Skeletal muscle tissue (tissue), 4 donors: ENCODE measurements around the gene S100A14. TPM values are rescaled to one million over a fixed set of nuclear protein-coding genes. Genes with fewer than 3 reads are reported as not detected.
A peak's percentile ranks its signal among the peaks of the same experiment; 100 is the strongest.

ENCODE experiments used
- H3K27ac ChIP-seq: one replicate; pipeline ENCODE4 v1.7.0; 2013; ENCODE audit warnings: mild to moderate bottlenecking, low read depth, low read length, inconsistent platforms
- H3K27me3 ChIP-seq, 3 donors: one replicate each; pipeline ENCODE4 v1.7.0; 2013; ENCODE audit warnings: low read length in 3 of 3; ENCODE audit not compliant: control insufficient read depth in 3 of 3, insufficient read depth in 3 of 3
- H3K36me3 ChIP-seq, 3 donors: one replicate each; pipeline ENCODE4 v1.7.0; 2013; ENCODE audit warnings: low read length in 3 of 3; ENCODE audit not compliant: control insufficient read depth in 3 of 3, insufficient read depth in 3 of 3
- H3K4me1 ChIP-seq, 3 donors: one replicate each; pipeline ENCODE4 v1.7.0; 2013; ENCODE audit warnings: low read length in 3 of 3, mild to moderate bottlenecking in 3 of 3; ENCODE audit not compliant: control insufficient read depth in 3 of 3, insufficient read depth in 3 of 3
- H3K4me3 ChIP-seq, 3 donors: one replicate each; pipeline ENCODE4 v1.7.0; 2013; ENCODE audit warnings: low read length in 3 of 3
- H3K9ac ChIP-seq, 3 donors: one replicate each; pipeline ENCODE4 v1.7.0; 2013; ENCODE audit warnings: low read length in 3 of 3, mild to moderate bottlenecking in 3 of 3, moderate library complexity in 2 of 3, low read depth in 1 of 3
- H3K9me3 ChIP-seq, 3 donors: one replicate each; pipeline ENCODE4 v1.7.0; 2013; ENCODE audit warnings: low read length in 3 of 3; ENCODE audit not compliant: control insufficient read depth in 3 of 3
- total RNA-seq: library from RNA; depleted of rRNA; stranded (reverse); fragments of >200 nt; gene quantifications from one replicate; pipeline ENCODE4 v1.2.3, GENCODE V29; 2014
- donor health status: Osteomylitis.

The S100A14 gene
- total RNA-seq, 1 donor from 2014 or later = not detected

GRCh38 chr1:153651771-153652170 lies 35.6 kb upstream of the S100A14 start:
- Histone ChIP-seq H3K9me3 (no peaks in the 10 kb centered on the region), H3K27ac (no peak overlapping the region), H3K4me1 (peaks cover 21 to 30% (median 23%) of the 10 kb centered on the region in 3 donors), H3K9ac (no peak overlapping the region), H3K27me3 (no peaks in the 10 kb centered on the region), H3K36me3 (peaks cover 0 to 2% (median 1%) of the 10 kb centered on the region in 3 donors), H3K4me3 (no peak overlapping the region)

- H3K27ac ChIP-seq = peak overlapping the region; percentile 38
Observed at GRCh38 chr1:153649863-153650235, 33.7 kb upstream of the S100A14 start.

GRCh38 chr1:153649137-153649862 lies 33.2 kb upstream of the S100A14 start:
- peak overlapping the region in 1 of 3 donors; percentile 14 for H3K4me3 ChIP-seq
- H3K27ac ChIP-seq = peak overlapping the region; percentile 38
- H3K36me3 ChIP-seq = peaks cover 14 to 19% (median 16%) of the 10 kb centered on the region in 3 donors
- H3K4me1 ChIP-seq = peaks cover 23 to 32% (median 23%) of the 10 kb centered on the region in 3 donors
- no peaks in the 10 kb centered on the region for H3K27me3 ChIP-seq
- H3K9ac ChIP-seq = peak overlapping the region in 2 of 3 donors; percentile 44 to 55
- no peaks in the 10 kb centered on the region for H3K9me3 ChIP-seq

More at GRCh38 chr1:153649863-153650235, 33.7 kb upstream of the S100A14 start:
- Histone ChIP-seq H3K4me1 (peaks cover 21 to 30% (median 23%) of the 10 kb centered on the region in 3 donors), H3K9ac (peak overlapping the region in 2 of 3 donors; percentile 19 to 44), H3K27me3 (no peaks in the 10 kb centered on the region), H3K9me3 (no peaks in the 10 kb centered on the region), H3K36me3 (peaks cover 11 to 15% (median 13%) of the 10 kb centered on the region in 3 donors), H3K4me3 (peak overlapping the region in 1 of 3 donors; percentile 14)

- Histone ChIP-seq H3K4me1 (peaks cover 31 to 44% (median 32%) of the 10 kb centered on the region in 3 donors), H3K27me3 (no peaks in the 10 kb centered on the region), H3K4me3 (no peak overlapping the region), H3K36me3 (peaks cover 16 to 30% (median 17%) of the 10 kb centered on the region in 3 donors), H3K9ac (peak overlapping the region in 1 of 3 donors; percentile 10), H3K27ac (no peak overlapping the region), H3K9me3 (no peaks in the 10 kb centered on the region)
Observed at GRCh38 chr1:153648000-153648643, 32.0 kb upstream of the S100A14 start.

DNA sequence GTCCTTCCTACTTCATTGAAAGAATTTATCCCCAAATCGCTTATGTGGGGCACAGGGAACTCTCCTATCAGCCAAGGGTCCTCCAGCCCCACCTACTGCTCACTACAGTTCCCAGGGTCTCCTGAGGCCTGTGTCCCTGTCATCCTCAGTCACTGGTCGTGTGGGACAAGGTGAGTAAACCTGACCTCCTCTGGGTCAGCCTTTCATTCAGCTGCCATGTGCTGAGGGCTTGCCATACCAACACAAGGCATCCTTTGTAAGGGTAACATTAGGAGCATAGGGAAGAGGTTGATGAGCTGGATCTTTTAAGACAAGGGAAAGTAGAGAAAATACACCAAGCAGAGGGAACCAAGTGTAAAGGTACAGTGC lies 31.2 kb upstream of the S100A14 start:
- Histone ChIP-seq H3K9ac (no peak overlapping the region), H3K27me3 (no peaks in the 10 kb centered on the region), H3K4me1 (peaks cover 29 to 48% (median 31%) of the 10 kb centered on the region in 3 donors), H3K27ac (peak overlapping the region; percentile 7), H3K4me3 (no peak overlapping the region), H3K36me3 (peaks cover 22 to 38% (median 24%) of the 10 kb centered on the region in 3 donors), H3K9me3 (no peaks in the 10 kb centered on the region)

GRCh38 chr1:153646672-153647345 lies 30.7 kb upstream of the S100A14 start:
- H3K9ac ChIP-seq = no peak overlapping the region
- H3K36me3 ChIP-seq = peaks cover 27 to 43% (median 29%) of the 10 kb centered on the region in 3 donors
- H3K4me1 ChIP-seq = peaks cover 31 to 53% (median 31%) of the 10 kb centered on the region in 3 donors
- H3K27me3 ChIP-seq = no peaks in the 10 kb centered on the region
- peak overlapping the region; percentile 7 for H3K27ac ChIP-seq
- H3K4me3 ChIP-seq = no peak overlapping the region
- H3K9me3 ChIP-seq = no peaks in the 10 kb centered on the region

DNA sequence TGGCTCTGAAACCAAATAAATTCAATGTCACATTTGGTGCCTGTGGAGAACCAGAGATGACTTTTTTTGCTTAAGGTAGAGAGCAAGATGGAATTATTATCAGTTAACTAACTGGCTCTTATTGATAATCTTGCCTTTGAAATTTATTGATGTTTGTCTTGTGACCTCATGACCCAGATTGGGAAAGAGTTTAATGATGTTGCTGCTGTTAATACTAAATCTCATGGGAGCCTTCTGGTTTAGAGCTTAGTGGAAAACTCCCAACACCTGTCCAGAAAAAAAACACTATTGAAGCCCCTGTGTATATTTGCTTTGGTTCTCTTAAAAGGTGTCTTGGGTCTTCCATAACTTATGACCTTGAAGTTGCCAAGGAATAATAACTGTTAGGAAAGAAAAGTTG lies 27.7 kb upstream of the S100A14 start:
- H3K4me3 ChIP-seq = no peak overlapping the region
- H3K4me1 ChIP-seq = peaks cover 36 to 64% (median 45%) of the 10 kb centered on the region in 3 donors
- no peaks in the 10 kb centered on the region for H3K27me3 ChIP-seq
- peak overlapping the region; percentile 57 for H3K27ac ChIP-seq
- no peak overlapping the region for H3K9ac ChIP-seq
- peaks cover 33 to 67% (median 45%) of the 10 kb centered on the region in 3 donors for H3K36me3 ChIP-seq
- no peaks in the 10 kb centered on the region for H3K9me3 ChIP-seq

- no peak overlapping the region for H3K4me3 ChIP-seq
- H3K4me1 ChIP-seq = peaks cover 39 to 70% (median 50%) of the 10 kb centered on the region in 3 donors
- H3K36me3 ChIP-seq = peaks cover 35 to 71% (median 48%) of the 10 kb centered on the region in 3 donors
- no peaks in the 10 kb centered on the region for H3K27me3 ChIP-seq
- no peak overlapping the region for H3K9ac ChIP-seq
- peak overlapping the region; percentile 10 for H3K27ac ChIP-seq
- H3K9me3 ChIP-seq = no peaks in the 10 kb centered on the region
Observed at GRCh38 chr1:153643100-153643499, 27.0 kb upstream of the S100A14 start.

DNA sequence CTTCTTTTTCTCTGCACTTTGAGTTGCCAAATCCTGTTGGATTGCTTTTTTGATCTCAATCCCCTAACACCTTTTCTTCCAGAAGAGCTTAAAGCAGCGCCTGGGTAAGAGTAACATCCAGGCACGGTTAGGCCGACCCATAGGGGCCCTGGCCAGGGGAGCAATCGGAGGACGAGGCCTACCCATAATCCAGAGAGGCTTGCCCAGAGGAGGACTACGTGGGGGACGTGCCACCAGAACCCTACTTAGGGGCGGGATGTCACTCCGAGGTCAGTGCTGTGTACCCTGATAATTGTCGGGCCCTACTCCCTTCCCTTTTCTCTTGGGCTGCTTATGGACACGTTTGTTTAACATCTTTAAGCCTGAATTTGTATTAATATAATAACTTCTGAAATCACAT lies 26.0 kb upstream of the S100A14 start:
- peak overlapping the region in 1 of 3 donors; percentile 52 for H3K9ac ChIP-seq
- peaks cover 40 to 78% (median 55%) of the 10 kb centered on the region in 3 donors for H3K36me3 ChIP-seq
- H3K4me1 ChIP-seq = peaks cover 41 to 73% (median 54%) of the 10 kb centered on the region in 3 donors
- peak overlapping the region; percentile 79 for H3K27ac ChIP-seq
- H3K4me3 ChIP-seq = no peak overlapping the region
- H3K9me3 ChIP-seq = no peaks in the 10 kb centered on the region
- no peaks in the 10 kb centered on the region for H3K27me3 ChIP-seq
